Mammary epithelial cell (primary cell): ENCODE data around the gene MGAM2.

ENCODE experiments used
- EZH2 ChIP-seq: IDR thresholded peaks from 2 replicates; pipeline ENCODE4 v1.6.1; 2012; ENCODE audit warnings: low read length, inconsistent platforms, borderline replicate concordance
- TF ChIP-seq, protein P1 (sequence below), 2 donors: IDR thresholded peaks in 1 of 2; conservative IDR thresholded peaks in 1 of 2; 2 replicates each; pipeline ENCODE4 v1.5.1; 2011 to 2012; ENCODE audit warnings: inconsistent platforms in 2 of 2, low read length in 2 of 2, mild to moderate bottlenecking in 2 of 2, control low read depth in 1 of 2, low read depth in 1 of 2; ENCODE audit not compliant: insufficient read depth in 1 of 2; ENCODE audit errors: extremely low read depth in 1 of 2

DNA sequence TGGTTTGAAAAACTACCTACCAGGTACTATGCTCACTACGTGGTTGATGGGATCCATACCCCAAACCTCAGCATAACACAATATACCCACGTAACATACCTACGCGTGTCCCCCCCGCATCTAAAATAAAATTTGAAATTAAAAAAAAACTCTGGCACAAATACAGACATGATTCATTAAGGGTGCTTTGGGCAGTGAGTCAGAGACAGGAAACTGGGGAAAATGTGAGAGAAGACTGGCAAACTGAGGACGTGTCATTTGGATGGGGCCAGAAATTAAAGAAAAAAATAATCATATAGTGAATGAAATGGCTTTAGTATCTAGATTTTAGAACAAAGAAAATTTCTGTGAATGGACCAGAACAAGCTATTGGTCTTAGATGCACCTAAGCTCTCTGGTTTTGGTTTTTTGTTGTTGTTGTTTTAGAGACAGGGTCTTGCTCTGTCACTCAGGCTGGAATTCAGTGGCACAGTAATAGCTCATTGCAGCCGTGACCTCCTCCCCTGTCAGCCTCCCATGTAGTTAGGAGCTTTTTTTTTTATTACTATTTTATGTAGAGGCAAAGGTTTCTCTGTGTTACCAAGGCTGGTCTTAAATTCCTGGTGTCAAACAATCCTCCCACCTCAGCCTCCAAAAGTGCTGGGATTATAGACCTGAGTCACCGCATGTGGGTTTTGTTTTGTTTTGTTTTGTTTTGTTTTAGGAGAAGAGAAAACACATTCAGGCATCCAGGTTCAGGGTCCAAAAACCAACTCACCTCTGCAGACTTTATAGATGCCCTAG is 152.3 kb downstream of the MGAM2 start:
- no peak for TF ChIP-seq EZH2
- TF ChIP-seq, protein P1, sequence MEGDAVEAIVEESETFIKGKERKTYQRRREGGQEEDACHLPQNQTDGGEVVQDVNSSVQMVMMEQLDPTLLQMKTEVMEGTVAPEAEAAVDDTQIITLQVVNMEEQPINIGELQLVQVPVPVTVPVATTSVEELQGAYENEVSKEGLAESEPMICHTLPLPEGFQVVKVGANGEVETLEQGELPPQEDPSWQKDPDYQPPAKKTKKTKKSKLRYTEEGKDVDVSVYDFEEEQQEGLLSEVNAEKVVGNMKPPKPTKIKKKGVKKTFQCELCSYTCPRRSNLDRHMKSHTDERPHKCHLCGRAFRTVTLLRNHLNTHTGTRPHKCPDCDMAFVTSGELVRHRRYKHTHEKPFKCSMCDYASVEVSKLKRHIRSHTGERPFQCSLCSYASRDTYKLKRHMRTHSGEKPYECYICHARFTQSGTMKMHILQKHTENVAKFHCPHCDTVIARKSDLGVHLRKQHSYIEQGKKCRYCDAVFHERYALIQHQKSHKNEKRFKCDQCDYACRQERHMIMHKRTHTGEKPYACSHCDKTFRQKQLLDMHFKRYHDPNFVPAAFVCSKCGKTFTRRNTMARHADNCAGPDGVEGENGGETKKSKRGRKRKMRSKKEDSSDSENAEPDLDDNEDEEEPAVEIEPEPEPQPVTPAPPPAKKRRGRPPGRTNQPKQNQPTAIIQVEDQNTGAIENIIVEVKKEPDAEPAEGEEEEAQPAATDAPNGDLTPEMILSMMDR (conservative IDR thresholded peaks at IDR 0.05 in 1 of 2, IDR thresholded peaks at IDR 0.05 in 1 of 2; ENCODE audit: extremely low read depth in 1 of 2, insufficient read depth in 1 of 2, low read depth in 1 of 2, low read length in 2 of 2) = no peak
